Measurements from ENCODE around the gene BRD3.

The BRD3 gene

GRCh38 chr9:134040781-134041648 is 26.8 kb downstream of the BRD3 start:
- Histone ChIP-seq H2AFZ (ENCODE audit: low read depth, low read length, severe bottlenecking) (no peak overlapping the region), H3K27me3 (ENCODE audit: low read length) (no peaks in the 10 kb centered on the region), H3K4me3 (ENCODE audit: insufficient read depth, low read length, poor library complexity, severe bottlenecking) (no peak overlapping the region), H3K79me2 (ENCODE audit: insufficient read depth, low read length) (no peaks in the 10 kb centered on the region), H3K9me2 (replicated peaks; ENCODE audit: insufficient read depth, low read length) (no peaks in the 10 kb centered on the region), H3K27ac (ENCODE audit: low read depth, low read length) (no peak overlapping the region), H3K4me2 (ENCODE audit: low read depth, low read length, poor library complexity, severe bottlenecking) (no peak overlapping the region), H3K9ac (ENCODE audit: low read length) (no peak overlapping the region), H4K20me1 (ENCODE audit: low read depth, low read length) (no peaks in the 10 kb centered on the region), H3K36me3 (ENCODE audit: low read length) (no peaks in the 10 kb centered on the region), H3K9me3 (ENCODE audit: insufficient read depth, low read length) (no peaks in the 10 kb centered on the region), H3F3A (ENCODE audit: insufficient read depth) (no peaks in the 10 kb centered on the region)
- no peak for TF ChIP-seq CTCF (IDR thresholded peaks at IDR 0.05; ENCODE audit: insufficient read depth, low read length, poor library complexity, severe bottlenecking)

GRCh38 chr9:134040176-134040565 is 27.7 kb downstream of the BRD3 start:
- Histone ChIP-seq H2AFZ (ENCODE audit: low read depth, low read length, severe bottlenecking) (no peak overlapping the region), H3K4me2 (ENCODE audit: low read depth, low read length, poor library complexity, severe bottlenecking) (no peak overlapping the region), H3K9me2 (replicated peaks; ENCODE audit: insufficient read depth, low read length) (no peaks in the 10 kb centered on the region), H3K4me3 (ENCODE audit: insufficient read depth, low read length, poor library complexity, severe bottlenecking) (no peak overlapping the region), H3K79me2 (ENCODE audit: insufficient read depth, low read length) (no peaks in the 10 kb centered on the region), H4K20me1 (ENCODE audit: low read depth, low read length) (no peaks in the 10 kb centered on the region), H3K27me3 (ENCODE audit: low read length) (no peaks in the 10 kb centered on the region), H3K27ac (ENCODE audit: low read depth, low read length) (no peak overlapping the region), H3K9me3 (ENCODE audit: insufficient read depth, low read length) (no peaks in the 10 kb centered on the region), H3F3A (ENCODE audit: insufficient read depth) (no peaks in the 10 kb centered on the region), H3K9ac (ENCODE audit: low read length) (no peak overlapping the region), H3K36me3 (ENCODE audit: low read length) (no peaks in the 10 kb centered on the region)
- TF ChIP-seq CTCF (IDR thresholded peaks at IDR 0.05; ENCODE audit: insufficient read depth, low read length, poor library complexity, severe bottlenecking) = no peak
- TF ChIP-seq EZH2phosphoT487 (conservative IDR thresholded peaks at IDR 0.05; ENCODE audit: low read length) = no peak

GRCh38 chr9:134039386-134040175 is 28.2 kb downstream of the BRD3 start:
- H2AFZ ChIP-seq (ENCODE audit: low read depth, low read length, severe bottlenecking) = no peak overlapping the region

More at GRCh38 chr9:134039386-134040175, 28.2 kb downstream of the BRD3 start:
- Histone ChIP-seq H3K9me3 (ENCODE audit: insufficient read depth, low read length) (no peaks in the 10 kb centered on the region), H3K9me2 (replicated peaks; ENCODE audit: insufficient read depth, low read length) (no peaks in the 10 kb centered on the region), H3K4me3 (ENCODE audit: insufficient read depth, low read length, poor library complexity, severe bottlenecking) (no peak overlapping the region), H3K27ac (ENCODE audit: low read depth, low read length) (no peak overlapping the region), H3K27me3 (ENCODE audit: low read length) (no peaks in the 10 kb centered on the region), H3K9ac (ENCODE audit: low read length) (no peak overlapping the region), H4K20me1 (ENCODE audit: low read depth, low read length) (no peaks in the 10 kb centered on the region), H3K36me3 (ENCODE audit: low read length) (no peaks in the 10 kb centered on the region), H3F3A (ENCODE audit: insufficient read depth) (no peaks in the 10 kb centered on the region), H3K79me2 (ENCODE audit: insufficient read depth, low read length) (no peaks in the 10 kb centered on the region), H3K4me2 (ENCODE audit: low read depth, low read length, poor library complexity, severe bottlenecking) (no peak overlapping the region)
- no peak for TF ChIP-seq EZH2phosphoT487 (conservative IDR thresholded peaks at IDR 0.05; ENCODE audit: low read length)
